Osteoblast (primary cell): ENCODE data around the gene DPP7. TPM values are rescaled to one million over a fixed set of nuclear protein-coding genes. Genes with fewer than 3 reads are reported as not detected.

ENCODE experiments used
- DNase-seq: peaks from one replicate; pipeline ENCODE4 v3.0.0; 2011; ENCODE audit warnings: low spot score, mixed read lengths; ENCODE audit not compliant: insufficient read length; ENCODE audit errors: missing footprints
- H2AFZ ChIP-seq: 2 replicates; pipeline ENCODE4 v1.6.0; 2011; ENCODE audit warnings: mild to moderate bottlenecking, low read length
- H3K27ac ChIP-seq: 2 replicates; pipeline ENCODE4 v1.5.1; 2011; ENCODE audit warnings: mild to moderate bottlenecking, low read depth, low read length, moderate library complexity
- H3K27me3 ChIP-seq: 2 replicates; pipeline ENCODE4 v1.6.0; 2012; ENCODE audit warnings: mild to moderate bottlenecking, control low read depth, inconsistent platforms, low read length, moderate library complexity; ENCODE audit not compliant: insufficient read depth
- H3K36me3 ChIP-seq: 2 replicates; pipeline ENCODE4 v1.5.1; 2011; ENCODE audit warnings: mild to moderate bottlenecking, low read length, control low read depth, moderate library complexity; ENCODE audit not compliant: insufficient read depth
- H3K4me1 ChIP-seq: 2 replicates; pipeline ENCODE4 v1.5.1; 2011; ENCODE audit warnings: mild to moderate bottlenecking, low read length, control low read depth, moderate library complexity; ENCODE audit not compliant: insufficient read depth
- H3K4me2 ChIP-seq: 2 replicates; pipeline ENCODE4 v1.6.0; 2011; ENCODE audit warnings: mild to moderate bottlenecking, low read length; ENCODE audit not compliant: insufficient read depth
- H3K4me3 ChIP-seq: fragments of 200-600 bp; sonication (generic); 3 replicates; pipeline ENCODE4 v1.5.1; 2012; ENCODE audit warnings: mild to moderate bottlenecking, low read length, inconsistent platforms; ENCODE audit not compliant: insufficient read depth
- H3K79me2 ChIP-seq: 2 replicates; pipeline ENCODE4 v1.6.0; 2012; ENCODE audit warnings: mild to moderate bottlenecking, low read length, control low read depth, inconsistent platforms; ENCODE audit not compliant: insufficient read depth
- H3K9me3 ChIP-seq: 2 replicates; pipeline ENCODE4 v1.5.1; 2011; ENCODE audit warnings: low read depth, low read length, control low read depth
- H4K20me1 ChIP-seq: 2 replicates; pipeline ENCODE4 v1.6.0; 2012; ENCODE audit warnings: mild to moderate bottlenecking, low read length, control low read depth; ENCODE audit not compliant: insufficient read depth
- CTCF ChIP-seq: IDR thresholded peaks from 2 replicates; pipeline ENCODE4 v1.5.1; 2011; ENCODE audit warnings: mild to moderate bottlenecking, low read depth, low read length, moderate library complexity; ENCODE audit errors: extremely low read depth
- total RNA-seq: library from RNA; depleted of rRNA; stranded (reverse); fragments of >200 nt; gene quantifications from 2 replicates; pipeline ENCODE4 v1.2.3, GENCODE V29; 2012

DPP7 gene
- total RNA-seq, 1 donor, result 74.6 TPM

- peaks cover 5% of the 10 kb centered on the region for H4K20me1 ChIP-seq
- no peak for TF ChIP-seq CTCF
- no peak overlapping the region for H3K4me3 ChIP-seq
- H3K9me3 ChIP-seq, result no peaks in the 10 kb centered on the region
- H3K4me2 ChIP-seq, result no peak overlapping the region
- DNase-seq, result no peak
- no peak overlapping the region for H3K27ac ChIP-seq
- no peak overlapping the region for H2AFZ ChIP-seq
- no peaks in the 10 kb centered on the region for H3K4me1 ChIP-seq
- peaks cover 50% of the 10 kb centered on the region for H3K27me3 ChIP-seq
- H3K79me2 ChIP-seq, result no peaks in the 10 kb centered on the region
- H3K36me3 ChIP-seq, result no peaks in the 10 kb centered on the region
Observed at GRCh38 chr9:137159105-137160053, 44.8 kb upstream of the DPP7 start.

DNA sequence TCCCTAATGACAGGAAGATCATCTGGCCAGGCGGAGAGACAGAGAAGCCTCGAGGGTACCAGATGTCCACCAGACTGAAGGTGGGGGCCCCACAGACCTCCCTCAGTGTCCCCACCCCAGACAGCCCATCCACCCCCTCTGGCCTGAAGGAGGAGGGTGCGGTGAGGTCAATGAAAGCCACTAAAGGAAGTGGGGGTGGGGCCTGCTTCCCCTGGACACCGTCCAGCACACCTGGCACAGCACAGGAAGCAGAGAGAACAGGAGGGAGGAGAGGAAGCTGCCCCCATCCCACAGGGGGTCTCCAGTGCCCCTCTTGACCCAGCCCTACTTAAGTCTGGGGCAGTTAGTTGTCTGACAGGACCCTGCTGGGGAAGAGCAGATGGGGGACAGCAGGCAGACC, 44.1 kb upstream of the DPP7 start:
- no peaks in the 10 kb centered on the region for H3K9me3 ChIP-seq
- no peak for TF ChIP-seq CTCF

DNA sequence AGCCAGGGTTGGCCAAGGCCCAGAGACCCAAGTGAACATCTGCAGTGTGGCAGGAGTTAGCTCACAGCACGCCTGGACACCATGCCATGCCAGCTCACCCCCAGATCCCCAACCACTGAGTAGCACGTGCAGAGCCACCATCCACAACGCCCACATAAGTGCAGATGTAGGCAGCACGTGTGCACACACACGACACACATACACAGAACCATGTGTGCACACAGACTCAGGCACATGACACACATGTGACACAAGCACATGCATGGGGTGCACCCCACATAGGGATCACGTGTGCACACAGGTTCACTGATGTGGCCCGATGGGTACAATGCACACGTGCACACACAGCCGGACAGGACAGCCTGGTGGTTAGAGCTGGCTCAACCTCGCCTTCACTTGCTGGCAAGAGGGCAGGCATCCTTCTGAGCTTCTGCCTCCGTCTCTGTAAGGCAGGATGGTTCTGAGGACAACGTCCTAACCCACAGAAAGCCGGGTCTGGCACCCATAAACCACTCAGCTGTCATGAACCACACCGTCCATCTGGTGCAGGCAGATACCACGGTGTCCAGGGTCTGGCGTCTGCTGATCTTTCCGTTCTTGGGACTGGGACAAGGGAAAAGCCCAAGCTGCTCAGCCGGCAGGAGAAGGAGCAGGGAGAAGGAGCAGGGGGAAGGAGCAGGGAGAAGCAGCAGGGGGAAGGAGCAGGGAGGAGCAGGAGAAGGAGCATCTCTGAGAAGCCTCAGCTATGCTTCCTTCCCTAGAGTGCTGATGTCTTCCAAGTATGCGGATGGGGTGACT, 43.3 kb upstream of the DPP7 start:
- H2AFZ ChIP-seq, result no peak overlapping the region
- peaks cover 40% of the 10 kb centered on the region for H3K27me3 ChIP-seq
- H4K20me1 ChIP-seq, result peaks cover 5% of the 10 kb centered on the region
- H3K9me3 ChIP-seq, result no peaks in the 10 kb centered on the region
- no peak for DNase-seq
- H3K4me2 ChIP-seq, result no peak overlapping the region
- H3K27ac ChIP-seq, result no peak overlapping the region
- H3K36me3 ChIP-seq, result no peaks in the 10 kb centered on the region
- no peaks in the 10 kb centered on the region for H3K79me2 ChIP-seq
- no peak overlapping the region for H3K4me3 ChIP-seq
- H3K4me1 ChIP-seq, result no peaks in the 10 kb centered on the region
- TF ChIP-seq CTCF, result no peak

More for the DNA sequence above, 44.1 kb upstream of the DPP7 start:
- DNase-seq, result no peak
- no peaks in the 10 kb centered on the region for H3K4me1 ChIP-seq
- H3K4me2 ChIP-seq, result no peak overlapping the region
- H3K4me3 ChIP-seq, result no peak overlapping the region
- H2AFZ ChIP-seq, result no peak overlapping the region
- H3K36me3 ChIP-seq, result no peaks in the 10 kb centered on the region
- H3K27ac ChIP-seq, result no peak overlapping the region
- no peaks in the 10 kb centered on the region for H3K79me2 ChIP-seq
- peaks cover 5% of the 10 kb centered on the region for H4K20me1 ChIP-seq
- H3K27me3 ChIP-seq, result peaks cover 43% of the 10 kb centered on the region
